Upper lobe of left lung (tissue), 6 donors: ENCODE results near the gene MRGPRD. TPM values are rescaled to one million over a fixed set of nuclear protein-coding genes. Genes with fewer than 3 reads are reported as not detected.
A peak's percentile ranks its signal among the peaks of the same experiment; 100 is the strongest.

Experiments
- ATAC-seq, 2 donors: fragments of 200-7000 bp; cut with Tn5 transposase; one replicate each; pipeline ENCODE4 v1.9.1; 2022; ENCODE audit warnings: mild to moderate bottlenecking in 2 of 2, moderate library complexity in 2 of 2; ENCODE audit not compliant: low FRiP score in 2 of 2
- DNase-seq, 2 donors: peaks; one replicate each; pipeline ENCODE4 v3.0.0-alpha.2; 2019 to 2020
- H3K27ac ChIP-seq, 4 donors: fragments of 200-600 bp; sonication (generic); one replicate each; pipeline ENCODE4 v1.5.1; 2016 to 2019
- H3K27me3 ChIP-seq, 4 donors: fragments of 200-600 bp; sonication (generic); one replicate each; pipeline ENCODE4 v1.5.1; 2017 to 2019
- H3K36me3 ChIP-seq, 4 donors: fragments of 200-600 bp; sonication (generic); one replicate each; pipeline ENCODE4 v1.5.1; 2016 to 2019
- H3K4me1 ChIP-seq, 4 donors: fragments of 200-600 bp; sonication (generic); one replicate each; pipeline ENCODE4 v1.5.1; 2018 to 2019
- H3K4me3 ChIP-seq, 4 donors: fragments of 200-600 bp; sonication (generic); one replicate each; pipeline ENCODE4 v1.5.1; 2017 to 2019; ENCODE audit warnings: mild to moderate bottlenecking in 2 of 4, moderate library complexity in 1 of 4
- H3K9me3 ChIP-seq, 4 donors: fragments of 200-600 bp; sonication (generic); one replicate each; pipeline ENCODE4 v1.5.1; 2018 to 2019
- EP300 ChIP-seq, 4 donors: sonication (generic); formaldehyde crosslinking; IDR thresholded peaks; one replicate each; pipeline ENCODE4 v1.5.1; 2017; ENCODE audit warnings: antibody characterized with exemption in 4 of 4, control low read depth in 2 of 4
- POLR2A ChIP-seq, 4 donors: fragments of 450-650 bp; IDR thresholded peaks; one replicate each; pipeline ENCODE4 v1.5.1; 2016 to 2017; ENCODE audit warnings: antibody characterized with exemption in 4 of 4, mild to moderate bottlenecking in 2 of 4
- POLR2AphosphoS5 ChIP-seq, 2 donors: sonication (generic); formaldehyde crosslinking; IDR thresholded peaks; one replicate each; pipeline ENCODE4 v1.5.1; 2017; ENCODE audit warnings: antibody characterized with exemption in 2 of 2
- WGBS, 2 donors: methylation state at CpG; one replicate each; pipeline ENCODE4 v1.1.5; 2017 to 2018; 5-methylcytosine and 5-hydroxymethylcytosine counted together
- total RNA-seq, 6 donors: library from RNA; depleted of rRNA in 4 of 6; stranded (reverse); fragments of >200 nt in 4 of 6; gene quantifications; one replicate each; pipeline versions ENCODE4 v1.1.0 to v1.2.1, GENCODE V29; 2016 to 2021
- TF ChIP-seq, protein P1 (sequence below), 6 experiments: fragments of 450-650 bp in 4 of 6; fragments of 200-600 bp in 2 of 6; sonication (generic) in 2 of 6; IDR thresholded peaks; one replicate each; pipeline ENCODE4 v1.5.1; 2016 to 2019; ENCODE audit warnings: antibody characterized with exemption in 6 of 6
- donor health status: DM: no; HTN: no; CAD: no; lungs with moderate emphysema.
- donor health status: DM: no; HTN: yes; CAD: no; lungs with severe emphysema.

MRGPRD gene
- total RNA-seq, 6 donors from 2014 or later = not detected

DNA sequence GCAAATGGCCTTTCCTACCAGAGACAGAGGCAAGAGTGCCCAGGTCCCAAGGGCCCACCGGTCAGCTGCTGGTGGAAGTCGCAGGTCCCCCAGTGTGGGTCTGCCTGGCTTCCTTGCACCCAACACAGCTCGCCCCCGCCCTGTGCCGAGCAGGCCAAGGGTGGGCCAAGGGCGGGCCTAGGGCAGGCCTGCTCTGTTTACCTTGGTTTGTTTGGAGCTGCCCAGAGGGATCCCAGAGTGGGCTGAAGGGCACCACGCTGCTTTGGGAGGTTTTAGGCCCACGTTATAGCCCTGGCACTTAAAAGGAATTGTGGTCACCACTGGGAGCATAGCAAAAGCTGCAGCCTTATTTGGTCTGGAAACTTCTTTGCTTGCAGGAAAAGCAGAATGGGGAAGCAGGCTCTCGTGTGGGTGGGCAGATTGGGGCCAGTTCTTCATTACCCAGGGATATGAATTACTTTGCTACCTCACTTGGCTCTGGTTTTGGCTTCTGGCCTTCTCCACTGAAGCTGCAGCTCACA, 38.0 kb downstream of the MRGPRD start:
- Histone ChIP-seq H3K4me1 (peaks cover 0 to 3% (median 0%) of the 10 kb centered on the region in 4 donors), H3K4me3 (no peak overlapping the region), H3K9me3 (no peaks in the 10 kb centered on the region), H3K36me3 (peaks cover 0 to 30% (median 26%) of the 10 kb centered on the region in 4 donors), H3K27me3 (no peaks in the 10 kb centered on the region), H3K27ac (peak overlapping the region in 1 of 4 donors; percentile 13)
- WGBS, 2 donors = 61 to 68% methylated on average over 5 to 9 of the region's 9 CpGs
- ATAC-seq (peak in 1 of 2 donors; percentile 16), DNase-seq (peak in 1 of 2 donors; percentile 57)
- TF ChIP-seq POLR2AphosphoS5 (IDR thresholded peaks at IDR 0.05) = no peak
- TF ChIP-seq EP300 (IDR thresholded peaks at IDR 0.05) = no peak
- TF ChIP-seq, protein P1, sequence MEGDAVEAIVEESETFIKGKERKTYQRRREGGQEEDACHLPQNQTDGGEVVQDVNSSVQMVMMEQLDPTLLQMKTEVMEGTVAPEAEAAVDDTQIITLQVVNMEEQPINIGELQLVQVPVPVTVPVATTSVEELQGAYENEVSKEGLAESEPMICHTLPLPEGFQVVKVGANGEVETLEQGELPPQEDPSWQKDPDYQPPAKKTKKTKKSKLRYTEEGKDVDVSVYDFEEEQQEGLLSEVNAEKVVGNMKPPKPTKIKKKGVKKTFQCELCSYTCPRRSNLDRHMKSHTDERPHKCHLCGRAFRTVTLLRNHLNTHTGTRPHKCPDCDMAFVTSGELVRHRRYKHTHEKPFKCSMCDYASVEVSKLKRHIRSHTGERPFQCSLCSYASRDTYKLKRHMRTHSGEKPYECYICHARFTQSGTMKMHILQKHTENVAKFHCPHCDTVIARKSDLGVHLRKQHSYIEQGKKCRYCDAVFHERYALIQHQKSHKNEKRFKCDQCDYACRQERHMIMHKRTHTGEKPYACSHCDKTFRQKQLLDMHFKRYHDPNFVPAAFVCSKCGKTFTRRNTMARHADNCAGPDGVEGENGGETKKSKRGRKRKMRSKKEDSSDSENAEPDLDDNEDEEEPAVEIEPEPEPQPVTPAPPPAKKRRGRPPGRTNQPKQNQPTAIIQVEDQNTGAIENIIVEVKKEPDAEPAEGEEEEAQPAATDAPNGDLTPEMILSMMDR (IDR thresholded peaks at IDR 0.05) = no peak
- TF ChIP-seq POLR2A (IDR thresholded peaks at IDR 0.05) = no peak

DNA sequence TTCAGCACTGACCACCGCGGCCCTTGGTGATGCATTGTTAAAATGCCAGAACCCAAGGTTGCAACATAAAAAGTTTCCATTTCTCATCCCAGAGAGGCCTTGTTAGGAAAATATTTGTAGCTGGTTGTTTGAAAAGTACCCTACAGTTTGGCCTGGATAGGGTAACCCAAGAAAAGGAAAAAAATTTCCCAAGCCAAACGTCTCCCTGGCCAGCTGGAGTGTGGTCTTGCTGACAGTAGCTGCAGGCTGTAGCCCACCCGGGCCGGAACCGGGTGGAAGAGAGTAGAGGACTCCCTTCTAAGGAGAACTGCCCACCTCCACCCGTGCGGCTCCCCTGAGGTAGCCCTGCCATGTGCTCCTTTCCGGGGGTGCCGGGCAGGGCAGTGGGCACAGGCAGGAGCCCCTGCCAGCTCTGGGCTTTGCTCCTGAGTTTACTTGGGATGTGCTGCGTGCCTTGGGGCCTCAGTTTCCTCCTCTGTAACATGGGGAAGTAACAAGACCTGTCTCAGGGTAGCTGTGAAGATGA, 38.6 kb downstream of the MRGPRD start:
- Histone ChIP-seq H3K27me3 (no peaks in the 10 kb centered on the region), H3K4me1 (peaks cover 0 to 3% (median 0%) of the 10 kb centered on the region in 4 donors), H3K36me3 (peaks cover 0 to 37% (median 33%) of the 10 kb centered on the region in 4 donors), H3K9me3 (no peaks in the 10 kb centered on the region), H3K27ac (peak overlapping the region in 1 of 4 donors; percentile 13), H3K4me3 (no peak overlapping the region)
- WGBS, 2 donors = 67 to 88% methylated on average over 6 to 11 of the region's 11 CpGs
- TF ChIP-seq POLR2A (IDR thresholded peaks at IDR 0.05) = no peak
- TF ChIP-seq POLR2AphosphoS5 (IDR thresholded peaks at IDR 0.05) = no peak
- TF ChIP-seq, protein P1 (IDR thresholded peaks at IDR 0.05) = no peak
- TF ChIP-seq EP300 (IDR thresholded peaks at IDR 0.05) = no peak
- ATAC-seq = no peak
- peak in 1 of 2 donors; percentile 50 for DNase-seq

DNA sequence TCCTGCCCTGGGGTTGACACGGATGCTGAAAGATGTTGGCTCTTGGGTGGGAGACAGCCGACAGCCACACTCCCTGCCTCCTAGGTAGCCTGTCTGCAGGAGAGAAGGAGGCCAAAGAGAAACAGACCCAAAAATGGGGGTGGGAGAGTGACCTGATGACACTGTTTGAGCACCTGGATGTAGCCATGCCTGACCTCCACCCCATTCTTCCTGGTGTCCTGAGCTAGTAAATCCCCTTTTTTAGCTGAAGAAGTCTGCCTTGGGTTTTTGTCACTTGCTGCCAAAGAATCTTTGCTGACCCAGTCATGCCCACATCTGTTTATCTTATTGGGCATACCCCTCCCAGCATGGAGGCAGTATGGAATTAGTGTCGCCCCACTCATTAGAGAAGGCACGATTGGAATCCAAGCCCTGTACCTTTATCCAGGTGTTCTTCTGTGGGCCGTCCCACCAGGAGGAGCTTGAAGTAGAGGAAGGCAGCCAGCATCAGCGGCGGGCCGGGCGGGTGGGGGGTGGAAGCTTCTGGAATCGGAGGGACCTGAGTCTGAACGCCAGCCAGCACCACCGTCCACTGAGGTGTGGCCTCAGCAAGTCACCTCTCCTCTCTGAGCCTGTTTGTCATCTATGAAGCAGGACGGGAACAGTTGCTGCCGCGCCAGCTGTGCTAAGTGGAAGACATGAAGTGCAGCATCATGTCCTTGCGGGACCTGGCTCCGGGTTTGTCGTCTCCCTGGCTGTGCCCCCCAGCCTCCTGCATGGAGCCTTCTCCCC, 39.3 kb downstream of the MRGPRD start:
- H3K4me1 ChIP-seq = no peaks in the 10 kb centered on the region
- DNase-seq (peak in 1 of 2 donors; percentile 57), ATAC-seq (no peak)
- no peak overlapping the region for H3K27ac ChIP-seq
- TF ChIP-seq EP300 (IDR thresholded peaks at IDR 0.05) (no peak), POLR2AphosphoS5 (IDR thresholded peaks at IDR 0.05) (no peak), POLR2A (IDR thresholded peaks at IDR 0.05) (no peak)
- TF ChIP-seq, protein P1 (IDR thresholded peaks at IDR 0.05) = no peak
- no peaks in the 10 kb centered on the region for H3K27me3 ChIP-seq
- WGBS, 2 donors = 85 to 90% methylated on average over 9 to 18 of the region's 18 CpGs
- no peaks in the 10 kb centered on the region for H3K9me3 ChIP-seq
- H3K36me3 ChIP-seq = peaks cover 6 to 43% (median 39%) of the 10 kb centered on the region in 4 donors
- H3K4me3 ChIP-seq = no peak overlapping the region

DNA sequence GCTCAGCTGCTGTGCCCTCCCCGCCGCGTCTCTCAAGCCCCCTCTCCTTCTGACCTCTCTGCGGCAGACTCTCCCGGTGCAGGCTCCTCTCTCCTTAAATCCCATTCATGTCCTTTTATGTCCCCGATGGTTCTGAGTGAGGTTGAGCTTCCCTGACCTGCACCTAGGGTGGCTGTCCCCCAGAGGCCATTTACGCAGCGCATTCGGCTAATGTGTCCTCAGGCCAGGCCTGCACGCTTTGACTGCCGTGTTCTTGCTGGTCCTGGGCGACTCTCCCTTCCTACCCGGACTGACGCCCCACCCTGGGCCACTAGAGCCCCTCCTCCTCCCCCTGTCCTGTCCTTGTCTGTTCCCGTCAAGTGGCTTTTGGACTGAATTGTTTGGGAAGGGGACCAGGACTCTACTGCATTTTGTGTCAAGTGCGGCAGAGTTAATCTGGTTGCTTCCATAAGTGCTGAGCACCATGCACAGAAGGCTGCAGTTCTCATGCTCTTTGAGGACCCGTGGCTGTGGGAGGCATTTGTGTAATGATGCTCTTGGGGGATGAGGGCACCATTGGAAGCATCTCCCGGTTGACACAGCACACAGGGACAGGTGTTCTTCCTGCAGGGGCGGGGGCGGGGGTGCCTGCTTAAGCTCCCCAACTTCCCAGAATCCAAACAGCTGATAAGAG, 40.0 kb downstream of the MRGPRD start:
- no peak for DNase-seq
- H3K4me1 ChIP-seq = no peaks in the 10 kb centered on the region
- no peaks in the 10 kb centered on the region for H3K9me3 ChIP-seq
- H3K27me3 ChIP-seq = no peaks in the 10 kb centered on the region
- H3K4me3 ChIP-seq = no peak overlapping the region
- no peak overlapping the region for H3K27ac ChIP-seq
- 88 to 96% methylated on average over 20 of the region's 20 CpGs for WGBS, 2 donors
- TF ChIP-seq, protein P1 (IDR thresholded peaks at IDR 0.05) = no peak
- no peak for TF ChIP-seq POLR2A (IDR thresholded peaks at IDR 0.05)
- no peak for TF ChIP-seq EP300 (IDR thresholded peaks at IDR 0.05)
- TF ChIP-seq POLR2AphosphoS5 (IDR thresholded peaks at IDR 0.05) = no peak
- ATAC-seq = no peak
- peaks cover 9 to 51% (median 46%) of the 10 kb centered on the region in 4 donors for H3K36me3 ChIP-seq
